Heart right ventricle (tissue), 16 donors: Measurements from ENCODE around the gene ZMYND10. TPM values are rescaled to one million over a fixed set of nuclear protein-coding genes. Genes with fewer than 3 reads are reported as not detected.

Source experiments
- ATAC-seq, 8 donors: fragments of 200-7000 bp; cut with Tn5 transposase; one replicate each; pipeline ENCODE4 v1.9.1; 2020; ENCODE audit warnings: mild to moderate bottlenecking in 8 of 8, moderate library complexity in 8 of 8, moderate number of reproducible peaks in 1 of 8
- DNase-seq, 2 donors: peaks; one replicate each; pipeline ENCODE4 v3.0.0-alpha.2; 2020
- H3K27ac ChIP-seq, 10 donors: fragments of 200-600 bp; sonication (generic) in 2 of 10; one replicate each; pipeline versions ENCODE4 v1.5.0 to v1.8.0; 2020 to 2022; ENCODE audit warnings: mild to moderate bottlenecking in 3 of 10
- H3K27me3 ChIP-seq, 7 donors: fragments of 200-600 bp; one replicate each; pipeline ENCODE4 v1.8.0; 2021 to 2022; ENCODE audit warnings: mild to moderate bottlenecking in 2 of 7
- H3K36me3 ChIP-seq, 9 donors: fragments of 200-600 bp; sonication (generic) in 1 of 9; one replicate each; pipeline versions ENCODE4 v1.5.0 to v1.8.0; 2020 to 2022; ENCODE audit warnings: mild to moderate bottlenecking in 2 of 9
- H3K4me1 ChIP-seq, 9 donors: fragments of 200-600 bp; sonication (generic) in 1 of 9; one replicate each; pipeline versions ENCODE4 v1.5.0 to v1.8.0; 2020 to 2022; ENCODE audit warnings: mild to moderate bottlenecking in 4 of 9
- H3K4me3 ChIP-seq, 10 donors: fragments of 200-600 bp; sonication (generic) in 2 of 10; one replicate each; pipeline versions ENCODE4 v1.5.0 to v1.8.0; 2020 to 2022; ENCODE audit warnings: mild to moderate bottlenecking in 7 of 10, moderate library complexity in 2 of 10
- H3K9me3 ChIP-seq, 11 donors: fragments of 200-600 bp in 10 of 11; sonication (generic) in 2 of 11; one replicate each; pipeline versions ENCODE4 v1.5.0 to v1.8.0; 2013 to 2022; ENCODE audit warnings: mild to moderate bottlenecking in 2 of 11, control low read depth in 1 of 11, moderate library complexity in 1 of 11
- CTCF ChIP-seq, 9 donors: fragments of 200-600 bp; sonication (generic) in 2 of 9; IDR thresholded peaks; one replicate each; pipeline versions ENCODE4 v1.5.0 to v1.8.0; 2021 to 2022; ENCODE audit warnings: antibody characterized with exemption in 9 of 9, mild to moderate bottlenecking in 5 of 9, moderate library complexity in 1 of 9
- WGBS, 2 donors: extraction: QIAGEN DNeasy Blood & Tissue Kit; methylation state at CpG; one replicate each; pipeline ENCODE4 v1.1.7; 2013; ENCODE audit warnings: inconsistent platforms in 1 of 2; 5-methylcytosine and 5-hydroxymethylcytosine counted together
- intact Hi-C, 10 donors: fragments of 100-400 bp; cut with DNase I; formaldehyde crosslinking; loops; one replicate each; pipeline versions ENCODE4 v1.11.1 to v1.14.2; 2022
- polyA plus RNA-seq, 2 donors: library from polyadenylated mRNA; stranded (reverse); fragments of 200-250 nt; gene quantifications; one replicate each; pipeline ENCODE4 v1.2.3, GENCODE V29; 2013
- total RNA-seq, 10 donors: library from RNA; stranded (reverse); fragmentation: NEBNext Ultra II Directional in 3 of 10; extraction: Animal tissue kit (Norgen Biotek cat#: 25700) in 3 of 10; gene quantifications; one replicate each; pipeline versions ENCODE4 v1.2.1 to v1.2.4, GENCODE V29; 2021 to 2023
- donor health status: Arrhythmogenic right ventricular cardiomyopathy.
- donor health status: ischemic (EF 13 %, LVEDD 7.1; RV severe dilation, severe dysfunction).
- donor health status: healthy with polysubstance abuse.
- donor health status: DM: no; HTN: yes; CAD: no.
- donor health status: DM: no; HTN: no; CAD: no.
- donor health status: ischemic (EF 25% LVEDD 6.9; RV normal size, moderate dysfunction).
- donor health status: ischemic (EF 25% LVEDD 5.7; RV mildly dilated, moderate dysfunction).
- donor health status: healthy.
- donor health status: DM: yes; HTN: yes; CAD: no.
- donor health status: Ischemic cardiomyopathy.
- donor health status: ischemic (EF 35%, LVEDD 5.7; RV mildly dilated, moderate dysfunction).
- donor health status: nonischemic (EF 11% LVEDD 7.7; RV severe dilation, severe dysfunction).
- donor health status: DM: yes; HTN: yes; CAD: no.
- donor health status: PGD.
- donor health status: ischemic (EF 29% LVEDD 5.4; RV normal size, mild dysfunction).
- donor health status: nonischemic (EF 23%, LVEDD 6.1; RV moderate dilation, normal function).

ZMYND10 gene
- total and polyA plus RNA-seq, 12 donors, result 0.15 to 0.88 (median 0.22) TPM; not detected in 7

- 0% methylated on average over 79 of the region's 79 CpGs for WGBS, 2 donors
- no peak for TF ChIP-seq CTCF (IDR thresholded peaks at IDR 0.05)
- DNase-seq (peak; percentile 100), ATAC-seq (peak; percentile 83 to 92 (median 86))
- Histone ChIP-seq H3K27ac (peak overlapping the region; percentile 88 to 100 (median 97)), H3K27me3 (no peaks in the 10 kb centered on the region), H3K9me3 (no peaks in the 10 kb centered on the region), H3K36me3 (peaks cover 0 to 23% (median 4%) of the 10 kb centered on the region in 9 donors), H3K4me1 (peaks cover 15 to 87% (median 76%) of the 10 kb centered on the region in 9 donors), H3K4me3 (peak overlapping the region; percentile 61 to 99 (median 78))
- intact Hi-C loops, result loop anchor here in 1 of 10 donors (5.0 kb wide), 1 partner anchor 35 kb away; the partner anchor contains the start of gene HYAL1
Measured at GRCh38 chr3:50337175-50337861, 8.2 kb downstream of the ZMYND10 start.

GRCh38 chr3:50336452-50337174 is 8.9 kb downstream of the ZMYND10 start:
- no peaks in the 10 kb centered on the region for H3K27me3 ChIP-seq
- H3K27ac ChIP-seq, result peak overlapping the region; percentile 88 to 100 (median 97)
- peak overlapping the region; percentile 61 to 99 (median 78) for H3K4me3 ChIP-seq
- peaks cover 0 to 30% (median 11%) of the 10 kb centered on the region in 9 donors for H3K36me3 ChIP-seq
- H3K9me3 ChIP-seq, result no peaks in the 10 kb centered on the region
- ATAC-seq (peak in 5 of 8 donors; percentile 1 to 16 (median 4)), DNase-seq (no peak)
- intact Hi-C loops, result loop anchor here in 1 of 10 donors (5.0 kb wide), 1 partner anchor 34 kb away; the partner anchor contains the start of gene HYAL1
- peaks cover 15 to 88% (median 79%) of the 10 kb centered on the region in 9 donors for H3K4me1 ChIP-seq
- WGBS, 2 donors, result 0 to 2% methylated on average over 31 of the region's 31 CpGs
- TF ChIP-seq CTCF (IDR thresholded peaks at IDR 0.05), result no peak

GRCh38 chr3:50334339-50335075 is 11.0 kb downstream of the ZMYND10 start:
- 38 to 48% methylated on average over 5 of the region's 5 CpGs for WGBS, 2 donors
- TF ChIP-seq CTCF (IDR thresholded peaks at IDR 0.05), result no peak
- ATAC-seq (peak in 1 of 8 donors; percentile 1), DNase-seq (no peak)
- Histone ChIP-seq H3K36me3 (peaks cover 8 to 51% (median 32%) of the 10 kb centered on the region in 9 donors), H3K27ac (peak overlapping the region; percentile 88 to 100 (median 97)), H3K9me3 (no peaks in the 10 kb centered on the region), H3K27me3 (no peaks in the 10 kb centered on the region), H3K4me3 (peak overlapping the region in 9 of 10 donors; percentile 10 to 99 (median 82)), H3K4me1 (peaks cover 13 to 67% (median 63%) of the 10 kb centered on the region in 9 donors)
- intact Hi-C loops, result loop anchor here in 1 of 10 donors (5.0 kb wide), 1 partner anchor 32 kb away; the partner anchor contains the start of gene HYAL1
